Dermis blood vessel endothelial cell (primary cell): ENCODE results near the gene IFNA21. TPM values are rescaled to one million over a fixed set of nuclear protein-coding genes. Genes with fewer than 3 reads are reported as not detected.
"Not testable (repeated sequence)": the region's sequence is repeated elsewhere in the genome, so short reads cannot be mapped to it uniquely, and the experiment has no call there.

Source experiments
- DNase-seq: peaks from one replicate; pipeline ENCODE4 v3.0.0; 2010
- total RNA-seq: library from RNA; depleted of rRNA; stranded (reverse); fragments of >200 nt; gene quantifications from 2 replicates; pipeline ENCODE4 v1.2.3, GENCODE V29; 2014

Gene IFNA21
- total RNA-seq, 1 donor from 2014 or later: not detected

- no peak for DNase-seq
Measured at GRCh38 chr9:21137020-21137419, 29.4 kb downstream of the IFNA21 start.

DNA sequence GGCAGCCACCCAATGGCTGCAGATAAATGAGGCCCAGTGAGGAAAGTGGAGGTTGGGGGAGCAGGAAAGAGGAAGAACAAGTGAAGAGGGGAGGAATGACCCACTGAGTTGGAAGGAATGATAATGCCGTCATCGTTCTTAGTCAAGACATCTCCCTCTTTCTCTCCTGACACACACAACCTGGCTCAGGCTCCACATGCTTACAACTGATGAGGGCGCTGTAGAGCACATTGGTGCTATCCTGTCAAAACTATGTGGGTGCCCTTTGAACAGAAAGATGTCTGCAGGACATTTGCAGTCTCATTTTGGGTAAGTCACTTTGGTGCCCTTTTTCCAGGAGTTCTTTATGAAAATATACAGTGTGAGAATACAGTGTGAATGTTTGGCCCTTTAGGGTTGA lies 30.7 kb downstream of the IFNA21 start:
- DNase-seq: no peak

GRCh38 chr9:21128186-21128585 lies 38.3 kb downstream of the IFNA21 start:
- not testable (repeated sequence) for DNase-seq

DNA sequence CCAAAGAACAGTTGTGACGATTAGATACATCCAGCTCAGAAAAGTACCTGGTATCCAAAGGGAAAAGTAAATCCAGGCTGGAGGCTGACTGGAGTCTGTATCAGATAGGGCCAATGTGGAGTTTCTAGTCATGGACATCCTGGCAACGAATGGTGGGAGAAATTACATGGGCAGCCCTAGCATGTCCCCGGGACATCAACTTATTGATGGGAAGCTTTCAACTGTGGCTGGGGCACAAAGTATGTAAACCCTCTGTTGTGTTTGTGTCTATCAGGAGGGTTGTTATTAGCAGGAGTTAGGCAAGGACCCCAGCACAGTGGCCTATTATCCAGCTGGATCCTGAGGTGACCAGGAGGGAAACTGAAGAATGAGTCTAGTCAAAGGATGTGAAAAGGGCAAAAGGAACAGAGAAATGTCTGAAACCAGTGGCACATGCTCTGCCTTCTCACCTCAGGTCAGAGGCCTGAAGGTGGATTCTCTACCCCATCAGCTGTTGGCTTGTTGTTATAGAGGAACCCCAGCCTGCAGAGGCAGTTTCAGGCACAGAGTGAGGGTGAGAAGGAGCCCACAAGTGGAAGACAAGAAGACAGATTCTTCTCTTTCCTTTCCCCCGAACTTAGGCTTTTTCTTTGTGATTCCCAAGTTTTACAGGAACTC lies 44.7 kb downstream of the IFNA21 start:
- no peak for DNase-seq

GRCh38 chr9:21121079-21121478 lies 45.4 kb downstream of the IFNA21 start:
- DNase-seq: no peak

GRCh38 chr9:21119093-21119770 lies 47.2 kb downstream of the IFNA21 start:
- no peak for DNase-seq

Other genes starting within 250 kb of the IFNA21 start
- gene HACD4, start 135.0 kb downstream of the IFNA21 start, total RNA-seq: 0.51 and 0.56 TPM in 2 replicates
- gene IFNB1, start 88.7 kb downstream of the IFNA21 start, total RNA-seq: not detected in 2 replicates
- gene IFNW1, start 24.8 kb downstream of the IFNA21 start, total RNA-seq: not detected in 2 replicates
- gene IFNA4, start 20.9 kb upstream of the IFNA21 start, total RNA-seq: not detected in 2 replicates
- gene IFNA7, start 35.5 kb upstream of the IFNA21 start, total RNA-seq: not detected in 2 replicates
- gene IFNA10, start 40.5 kb upstream of the IFNA21 start, total RNA-seq: not detected in 2 replicates
- not detected in 2 replicates for gene IFNA16, start 50.7 kb upstream of the IFNA21 start, total RNA-seq
- not detected in 2 replicates for gene IFNA17, start 61.6 kb upstream of the IFNA21 start, total RNA-seq
- not detected in 2 replicates for gene IFNA14, start 73.3 kb upstream of the IFNA21 start, total RNA-seq
- 0.09 TPM in 1 of 2 replicates, not detected in the other for gene IFNA5, start 138.7 kb upstream of the IFNA21 start, total RNA-seq
- gene KLHL9, start 168.7 kb upstream of the IFNA21 start, total RNA-seq: 44.2 and 45.3 TPM in 2 replicates
- not detected in 2 replicates for gene IFNA6, start 184.2 kb upstream of the IFNA21 start, total RNA-seq
- gene IFNA13, start 201.4 kb upstream of the IFNA21 start, total RNA-seq: not detected in 2 replicates
- not detected in 2 replicates for gene IFNA2, start 218.7 kb upstream of the IFNA21 start, total RNA-seq
- not detected in 2 replicates for gene IFNA8, start 242.5 kb upstream of the IFNA21 start, total RNA-seq